ENCODE measurements around the gene SCCPDH.

Gene SCCPDH, protein sequence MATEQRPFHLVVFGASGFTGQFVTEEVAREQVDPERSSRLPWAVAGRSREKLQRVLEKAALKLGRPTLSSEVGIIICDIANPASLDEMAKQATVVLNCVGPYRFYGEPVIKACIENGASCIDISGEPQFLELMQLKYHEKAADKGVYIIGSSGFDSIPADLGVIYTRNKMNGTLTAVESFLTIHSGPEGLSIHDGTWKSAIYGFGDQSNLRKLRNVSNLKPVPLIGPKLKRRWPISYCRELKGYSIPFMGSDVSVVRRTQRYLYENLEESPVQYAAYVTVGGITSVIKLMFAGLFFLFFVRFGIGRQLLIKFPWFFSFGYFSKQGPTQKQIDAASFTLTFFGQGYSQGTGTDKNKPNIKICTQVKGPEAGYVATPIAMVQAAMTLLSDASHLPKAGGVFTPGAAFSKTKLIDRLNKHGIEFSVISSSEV

GRCh38 chr1:246724016-246724730 lies at the start of gene SCCPDH:
TSS of gene SCCPDH (plus strand) at chr1:246724409. CDS start at chr1:246724423, 14 bp downstream.
- Histone ChIP-seq H3K27me3 (ENCODE audit: control insufficient read depth, insufficient read depth, low read length) (peaks cover 21% of the 10 kb centered on the region), H3K27ac (ENCODE audit: low read depth, low read length) (no peak within 1 kb of the TSS)

GRCh38 chr1:246677842-246678241 lies 46.4 kb upstream of the SCCPDH start:
- Histone ChIP-seq H3K36me3 (ENCODE audit: control insufficient read depth, insufficient read depth, low read length) (no peaks in the 10 kb centered on the region), H3K27ac (ENCODE audit: low read depth, low read length) (no peak overlapping the region), H3K9me3 (ENCODE audit: control insufficient read depth, insufficient read depth, low read depth, low read length) (no peaks in the 10 kb centered on the region), H3K27me3 (ENCODE audit: control insufficient read depth, insufficient read depth, low read length) (no peaks in the 10 kb centered on the region), H3K4me1 (ENCODE audit: control insufficient read depth, insufficient read depth, low read length) (no peaks in the 10 kb centered on the region), H3K9ac (ENCODE audit: low read length) (no peak overlapping the region), H3K4me3 (ENCODE audit: low read depth, low read length) (no peak overlapping the region)

More at GRCh38 chr1:246724016-246724730, at the start of gene SCCPDH:
- Histone ChIP-seq H3K9me3 (ENCODE audit: control insufficient read depth, insufficient read depth, low read depth, low read length) (peaks cover 21% of the 10 kb centered on the region), H3K4me3 (ENCODE audit: low read depth, low read length) (peak within 1 kb of the TSS; percentile 69), H3K4me1 (ENCODE audit: control insufficient read depth, insufficient read depth, low read length) (peaks cover 4% of the 10 kb centered on the region; the same call in 1 of the 2 replicates), H3K9ac (ENCODE audit: low read length) (peak within 1 kb of the TSS; percentile 76), H3K36me3 (ENCODE audit: control insufficient read depth, insufficient read depth, low read length) (peaks cover 22% of the 10 kb centered on the region)

GRCh38 chr1:246678816-246679793 lies 45.1 kb upstream of the SCCPDH start:
- Histone ChIP-seq H3K9me3 (ENCODE audit: control insufficient read depth, insufficient read depth, low read depth, low read length) (no peaks in the 10 kb centered on the region), H3K4me1 (ENCODE audit: control insufficient read depth, insufficient read depth, low read length) (no peaks in the 10 kb centered on the region), H3K4me3 (ENCODE audit: low read depth, low read length) (no peak overlapping the region), H3K36me3 (ENCODE audit: control insufficient read depth, insufficient read depth, low read length) (no peaks in the 10 kb centered on the region), H3K27me3 (ENCODE audit: control insufficient read depth, insufficient read depth, low read length) (no peaks in the 10 kb centered on the region), H3K9ac (ENCODE audit: low read length) (no peak overlapping the region), H3K27ac (ENCODE audit: low read depth, low read length) (no peak overlapping the region)

DNA sequence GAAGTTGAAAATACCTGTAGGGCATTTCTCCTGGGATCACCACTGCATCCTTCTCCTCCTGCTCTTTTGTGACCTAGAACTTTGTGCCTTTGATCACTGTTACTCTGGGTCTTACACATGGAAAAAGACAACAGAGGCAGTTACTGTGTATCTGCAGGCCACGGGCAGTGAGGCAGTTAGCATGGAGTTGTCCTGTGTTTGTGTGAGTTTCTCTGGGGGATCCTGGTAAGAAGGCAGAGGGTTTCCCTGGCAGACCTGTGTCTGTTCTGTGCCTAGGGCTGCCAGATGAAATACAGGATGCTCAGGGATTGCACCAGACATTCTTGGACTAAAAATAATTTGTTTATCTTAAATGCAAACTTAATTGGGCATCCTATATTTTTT lies 44.4 kb upstream of the SCCPDH start:
- Histone ChIP-seq H3K27ac (ENCODE audit: low read depth, low read length) (no peak overlapping the region), H3K9ac (ENCODE audit: low read length) (no peak overlapping the region), H3K9me3 (ENCODE audit: control insufficient read depth, insufficient read depth, low read depth, low read length) (no peaks in the 10 kb centered on the region), H3K4me1 (ENCODE audit: control insufficient read depth, insufficient read depth, low read length) (no peaks in the 10 kb centered on the region), H3K27me3 (ENCODE audit: control insufficient read depth, insufficient read depth, low read length) (no peaks in the 10 kb centered on the region), H3K36me3 (ENCODE audit: control insufficient read depth, insufficient read depth, low read length) (no peaks in the 10 kb centered on the region), H3K4me3 (ENCODE audit: low read depth, low read length) (no peak overlapping the region)

GRCh38 chr1:246680190-246680589 lies 44.0 kb upstream of the SCCPDH start:
- Histone ChIP-seq H3K4me1 (ENCODE audit: control insufficient read depth, insufficient read depth, low read length) (no peaks in the 10 kb centered on the region), H3K9ac (ENCODE audit: low read length) (no peak overlapping the region), H3K9me3 (ENCODE audit: control insufficient read depth, insufficient read depth, low read depth, low read length) (no peaks in the 10 kb centered on the region), H3K36me3 (ENCODE audit: control insufficient read depth, insufficient read depth, low read length) (no peaks in the 10 kb centered on the region), H3K4me3 (ENCODE audit: low read depth, low read length) (no peak overlapping the region), H3K27ac (ENCODE audit: low read depth, low read length) (no peak overlapping the region), H3K27me3 (ENCODE audit: control insufficient read depth, insufficient read depth, low read length) (no peaks in the 10 kb centered on the region)

DNA sequence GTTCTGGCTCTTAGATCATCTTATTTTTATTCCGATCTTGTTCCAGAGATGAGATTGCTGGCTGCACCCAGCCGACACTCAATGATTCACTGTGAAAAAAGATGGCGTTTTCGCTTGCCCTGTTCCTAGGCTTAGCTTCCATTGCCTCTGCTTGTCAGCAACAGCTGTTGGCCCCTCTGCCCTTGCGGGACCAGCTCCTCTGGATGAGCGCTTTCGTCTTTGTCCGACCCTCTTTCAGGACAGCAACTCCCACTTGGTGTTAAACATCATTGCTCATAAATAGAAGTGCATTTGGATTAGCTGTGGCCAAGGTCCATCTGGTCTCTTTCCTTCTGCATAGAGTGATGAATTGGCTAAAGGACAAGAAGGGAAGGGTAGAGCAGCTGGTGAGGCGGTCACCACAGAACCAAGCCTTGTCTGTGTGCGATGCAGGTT lies 43.5 kb upstream of the SCCPDH start:
- no peaks in the 10 kb centered on the region for H3K4me1 ChIP-seq (ENCODE audit: control insufficient read depth, insufficient read depth, low read length)
- H3K4me3 ChIP-seq (ENCODE audit: low read depth, low read length), result no peak overlapping the region
- H3K9me3 ChIP-seq (ENCODE audit: control insufficient read depth, insufficient read depth, low read depth, low read length), result no peaks in the 10 kb centered on the region
- no peaks in the 10 kb centered on the region for H3K36me3 ChIP-seq (ENCODE audit: control insufficient read depth, insufficient read depth, low read length)
- no peak overlapping the region for H3K9ac ChIP-seq (ENCODE audit: low read length)
- H3K27ac ChIP-seq (ENCODE audit: low read depth, low read length), result no peak overlapping the region
- H3K27me3 ChIP-seq (ENCODE audit: control insufficient read depth, insufficient read depth, low read length), result no peaks in the 10 kb centered on the region

DNA sequence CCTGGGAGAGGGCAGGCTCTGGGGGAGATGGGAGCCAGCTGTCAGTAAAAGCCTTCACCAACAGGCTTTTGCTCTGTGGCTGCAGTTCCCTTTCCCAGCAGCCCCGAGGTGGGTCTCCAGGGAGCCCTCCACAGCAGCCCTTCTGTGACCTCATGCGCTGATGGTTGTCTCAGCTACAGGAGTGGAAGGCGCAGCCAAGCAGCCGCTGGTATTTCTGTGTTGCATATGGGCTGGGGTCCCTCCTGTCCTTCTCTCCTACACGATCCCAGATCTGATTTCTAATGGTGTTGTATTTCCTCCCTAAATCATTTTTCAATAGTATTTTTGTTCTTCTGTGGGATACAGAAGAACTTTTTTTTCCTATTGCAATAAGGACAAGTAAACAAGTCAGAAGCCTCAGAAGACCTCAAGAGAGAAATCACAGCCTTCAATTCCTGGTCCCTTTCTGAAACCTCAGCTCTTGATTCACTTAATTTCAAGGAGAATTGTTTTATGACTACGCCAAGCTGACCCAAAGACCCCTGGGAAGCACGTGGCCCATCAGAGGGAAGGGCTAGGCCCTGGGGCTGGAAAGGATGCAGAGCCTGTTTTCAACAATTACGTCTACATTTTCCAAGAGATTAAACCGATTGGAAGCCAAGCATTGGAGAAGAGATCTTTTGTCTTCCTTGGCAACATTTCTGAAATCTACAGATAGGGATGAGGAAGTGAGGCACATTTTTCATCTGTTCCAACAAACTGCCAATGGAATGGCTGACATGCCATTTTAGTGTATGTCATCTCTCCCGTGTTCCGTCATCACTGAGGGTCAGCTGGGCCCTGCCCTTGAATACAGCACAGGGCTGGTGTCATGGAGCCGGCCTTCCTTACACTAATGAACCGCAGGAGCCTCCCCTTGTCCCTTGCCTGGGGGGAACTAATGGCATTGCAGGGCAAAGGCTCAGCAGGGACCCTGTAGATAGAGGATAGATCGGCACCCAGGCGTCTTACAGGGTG lies 42.0 kb upstream of the SCCPDH start:
- Histone ChIP-seq H3K9ac (ENCODE audit: low read length) (no peak overlapping the region), H3K27ac (ENCODE audit: low read depth, low read length) (no peak overlapping the region), H3K27me3 (ENCODE audit: control insufficient read depth, insufficient read depth, low read length) (no peaks in the 10 kb centered on the region), H3K9me3 (ENCODE audit: control insufficient read depth, insufficient read depth, low read depth, low read length) (no peaks in the 10 kb centered on the region), H3K4me3 (ENCODE audit: low read depth, low read length) (no peak overlapping the region), H3K4me1 (ENCODE audit: control insufficient read depth, insufficient read depth, low read length) (no peaks in the 10 kb centered on the region), H3K36me3 (ENCODE audit: control insufficient read depth, insufficient read depth, low read length) (no peaks in the 10 kb centered on the region)

- H3K27me3 ChIP-seq (ENCODE audit: control insufficient read depth, insufficient read depth, low read length), result no peaks in the 10 kb centered on the region
- H3K4me3 ChIP-seq (ENCODE audit: low read depth, low read length), result no peak overlapping the region
- H3K9ac ChIP-seq (ENCODE audit: low read length), result no peak overlapping the region
- H3K9me3 ChIP-seq (ENCODE audit: control insufficient read depth, insufficient read depth, low read depth, low read length), result no peaks in the 10 kb centered on the region
- no peaks in the 10 kb centered on the region for H3K4me1 ChIP-seq (ENCODE audit: control insufficient read depth, insufficient read depth, low read length)
- H3K27ac ChIP-seq (ENCODE audit: low read depth, low read length), result no peak overlapping the region
- H3K36me3 ChIP-seq (ENCODE audit: control insufficient read depth, insufficient read depth, low read length), result no peaks in the 10 kb centered on the region
These were observed 40.7 kb upstream of the SCCPDH start for GRCh38 chr1:246683521-246683920.

GRCh38 chr1:246687002-246687401 lies 37.2 kb upstream of the SCCPDH start:
- no peak overlapping the region for H3K27ac ChIP-seq (ENCODE audit: low read depth, low read length)
- H3K4me3 ChIP-seq (ENCODE audit: low read depth, low read length), result no peak overlapping the region
- H3K36me3 ChIP-seq (ENCODE audit: control insufficient read depth, insufficient read depth, low read length), result no peaks in the 10 kb centered on the region
- H3K9ac ChIP-seq (ENCODE audit: low read length), result no peak overlapping the region
- no peaks in the 10 kb centered on the region for H3K4me1 ChIP-seq (ENCODE audit: control insufficient read depth, insufficient read depth, low read length)
- no peaks in the 10 kb centered on the region for H3K9me3 ChIP-seq (ENCODE audit: control insufficient read depth, insufficient read depth, low read depth, low read length)
- H3K27me3 ChIP-seq (ENCODE audit: control insufficient read depth, insufficient read depth, low read length), result no peaks in the 10 kb centered on the region

All from HUES6 (cell line).